HL-60/S4 treated with retinoic acid at 250 ng/mL for 4 days and 3 days (cell line): Measurements from ENCODE around the gene TET2.

Experiments
- in situ Hi-C: fragments of 300-500 bp; cut with MboI; formaldehyde crosslinking; loops from 2 replicates; pipeline ENCODE4 v1.7.0; 2022; ENCODE audit warnings: low sequenced_read_pairs

The TET2 gene

DNA sequence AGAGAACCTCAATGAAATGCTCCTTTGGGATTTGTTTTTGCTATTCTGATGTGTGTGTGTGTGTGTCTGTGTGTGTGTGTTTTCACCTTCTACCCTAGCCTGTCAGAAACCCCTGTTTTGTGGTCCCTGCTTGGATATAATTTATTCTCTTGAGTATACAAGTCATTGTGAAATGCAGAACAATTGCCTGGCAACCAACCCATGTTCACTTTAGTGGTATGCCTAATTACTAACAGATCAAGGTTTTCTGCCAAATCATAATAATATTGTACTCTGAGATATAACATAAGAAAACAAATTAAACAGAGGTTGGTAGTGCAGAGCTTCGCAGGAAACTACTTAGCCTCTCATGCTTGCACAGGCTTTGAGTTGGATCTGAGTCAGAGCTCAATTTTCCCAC is 7.0 kb upstream of the TET2 start:
- in situ Hi-C loops, result loop anchor here (25.0 kb wide), 1 partner anchor 323 kb away; the partner anchor contains the start of gene PPA2

DNA sequence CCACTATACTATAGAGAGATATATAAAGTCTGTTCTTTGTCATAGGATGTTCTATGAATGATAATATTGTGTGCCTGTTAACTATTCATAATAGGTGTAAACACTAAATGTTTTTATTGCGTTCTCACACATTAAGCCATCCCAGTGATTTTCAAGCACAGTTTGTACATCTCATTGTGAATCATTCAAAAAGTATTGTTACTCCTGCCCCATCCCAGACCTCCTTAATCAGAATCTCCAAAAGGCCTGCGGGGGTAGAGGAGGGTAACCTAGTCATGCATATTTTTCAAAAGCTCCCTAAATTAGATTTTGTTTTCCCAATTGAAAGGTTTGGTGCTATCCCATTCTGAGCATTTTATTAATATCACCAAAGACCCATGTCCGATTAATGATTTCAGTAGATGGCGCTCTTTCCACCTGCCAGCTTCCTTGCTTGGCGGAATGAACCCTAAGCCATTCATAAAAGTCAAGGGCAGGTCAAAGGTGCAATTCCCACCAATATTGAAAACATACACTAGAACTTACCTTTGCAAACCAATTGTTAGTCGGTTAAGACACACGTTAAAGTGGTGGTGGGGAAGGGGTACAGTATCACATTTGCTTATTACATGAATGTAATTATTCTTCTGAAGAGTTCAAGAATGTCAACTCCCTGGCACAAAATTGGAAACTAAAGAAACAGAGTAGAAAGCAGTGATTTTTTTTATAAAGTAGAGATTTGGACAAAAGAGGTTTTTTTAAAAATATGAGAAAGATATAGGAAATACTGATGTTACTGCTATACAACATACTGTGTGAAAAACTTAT is 5.8 kb upstream of the TET2 start:
- in situ Hi-C loops, result loop anchor here (25.0 kb wide), 1 partner anchor 321 kb away; the partner anchor contains the start of gene PPA2

- in situ Hi-C loops, result loop anchor here (25.0 kb wide), 1 partner anchor 317 kb away; the partner anchor contains the start of gene PPA2
Measured at GRCh38 chr4:105145156-105145902, 1.3 kb upstream of the TET2 start.

GRCh38 chr4:105145903-105146275 is 787 bp upstream of the TET2 start:
- in situ Hi-C loops, result loop anchor here (25.0 kb wide), 1 partner anchor 316 kb away; the partner anchor contains the start of gene PPA2

GRCh38 chr4:105147016-105147552 is 408 bp downstream of the TET2 start:
- in situ Hi-C loops, result loop anchor here (25.0 kb wide), 1 partner anchor 315 kb away; the partner anchor contains the start of gene PPA2

DNA sequence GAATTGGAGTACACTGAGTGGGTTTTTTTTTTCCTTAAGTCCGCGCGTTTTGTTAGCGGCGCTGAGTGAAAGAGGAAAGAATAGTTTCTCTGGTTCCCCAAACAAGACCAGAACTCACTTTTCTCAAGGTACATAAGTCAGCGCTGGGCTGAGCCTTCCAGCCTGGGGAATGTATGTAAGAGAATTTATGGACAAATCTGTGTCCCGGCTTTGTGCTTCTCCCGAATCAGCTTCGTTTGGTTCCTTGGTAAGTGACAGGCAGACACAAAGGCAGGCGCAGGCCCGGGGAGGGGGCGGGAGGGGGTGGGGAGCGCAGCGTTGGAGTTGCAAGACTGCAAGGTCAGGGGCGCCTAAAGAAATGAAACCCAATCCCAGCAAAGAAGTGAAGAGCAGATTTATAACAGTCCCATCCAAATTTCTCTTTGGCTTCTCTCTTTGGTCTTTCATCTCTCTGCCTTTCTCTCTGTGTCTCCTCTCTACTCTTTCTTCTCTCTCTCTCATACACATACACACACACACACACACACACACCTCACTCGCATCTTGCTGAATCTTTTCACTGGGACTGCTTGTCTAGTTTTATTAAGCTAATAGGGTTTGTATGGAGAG is 981 bp downstream of the TET2 start:
- in situ Hi-C loops, result loop anchor here (25.0 kb wide), 1 partner anchor 315 kb away; the partner anchor contains the start of gene PPA2

- in situ Hi-C loops, result loop anchor here (25.0 kb wide), 1 partner anchor 314 kb away; the partner anchor contains the start of gene PPA2
Measured at GRCh38 chr4:105148356-105148755, 1.7 kb downstream of the TET2 start.

- in situ Hi-C loops, result loop anchor here (25.0 kb wide), 1 partner anchor 314 kb away; the partner anchor contains the start of gene PPA2
Measured at GRCh38 chr4:105148776-105149175, 2.1 kb downstream of the TET2 start.

- in situ Hi-C loops, result loop anchor here (25.0 kb wide), 1 partner anchor 313 kb away; the partner anchor contains the start of gene PPA2
Measured at GRCh38 chr4:105149771-105150170, 3.1 kb downstream of the TET2 start.

- in situ Hi-C loops, result no loop called here
Measured at GRCh38 chr4:105150503-105150902, 3.8 kb downstream of the TET2 start.

- in situ Hi-C loops, result no loop called here
Measured at GRCh38 chr4:105153749-105154148, 7.1 kb downstream of the TET2 start.

DNA sequence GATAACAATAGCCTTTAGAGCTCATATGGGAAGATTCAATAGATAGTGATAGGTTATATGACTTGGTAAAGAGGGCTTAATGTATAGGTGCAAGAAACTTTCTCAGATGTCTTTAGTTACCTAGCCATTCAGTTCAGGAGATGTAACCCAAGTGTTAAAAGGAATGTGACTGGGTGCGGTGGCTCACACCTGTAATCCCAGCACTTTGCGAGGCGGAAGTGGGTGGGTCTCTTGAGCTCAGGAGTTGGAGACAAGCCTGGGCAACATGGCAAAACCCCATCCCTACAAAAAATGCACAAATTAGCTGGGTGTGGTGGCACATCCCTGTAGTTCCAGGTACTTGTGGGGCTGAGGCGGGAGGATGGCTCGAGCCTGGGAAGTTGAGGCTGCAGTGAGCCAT is 7.9 kb downstream of the TET2 start:
- in situ Hi-C loops, result no loop called here

GRCh38 chr4:105155426-105155825 is 8.8 kb downstream of the TET2 start:
- in situ Hi-C loops, result no loop called here

DNA sequence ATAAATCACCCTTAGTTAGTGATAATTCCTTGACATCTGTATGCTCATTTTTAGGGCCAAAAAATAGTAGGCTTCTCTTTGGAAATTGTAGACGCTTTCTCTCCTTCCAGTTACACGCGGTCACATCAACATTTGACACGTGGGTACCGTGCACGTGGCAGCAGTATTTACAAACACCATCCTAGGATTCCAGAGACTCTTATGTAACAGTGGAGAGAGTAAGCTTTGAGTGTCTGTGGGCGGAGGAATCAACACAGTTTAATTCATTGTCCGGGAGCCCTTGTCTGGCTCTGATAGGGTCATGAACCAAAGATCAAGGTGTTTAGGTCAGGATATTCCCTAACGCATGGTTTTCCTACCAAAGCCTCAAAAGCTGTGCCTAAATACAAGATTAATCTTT is 12.2 kb downstream of the TET2 start:
- in situ Hi-C loops, result no loop called here

GRCh38 chr4:105162123-105162796 is 15.6 kb downstream of the TET2 start:
- in situ Hi-C loops, result no loop called here

DNA sequence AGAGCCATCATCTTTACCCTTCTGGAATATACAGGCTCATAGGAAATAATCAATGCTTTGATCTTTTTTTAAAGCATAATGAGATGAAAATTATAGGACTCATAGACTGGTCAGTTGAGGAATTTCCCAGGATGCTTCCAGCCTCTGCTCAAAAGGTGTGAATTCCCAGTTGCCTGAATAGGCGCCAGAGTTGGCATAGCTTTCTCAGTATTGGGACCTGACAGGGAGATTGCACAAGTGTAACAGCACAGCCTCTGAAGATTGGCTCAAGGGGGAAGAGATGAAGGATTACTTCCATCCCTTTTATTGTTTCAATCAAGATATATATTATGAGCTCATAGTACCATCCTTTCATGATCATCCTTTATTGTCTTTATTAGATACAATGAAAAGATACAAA is 17.9 kb downstream of the TET2 start:
- in situ Hi-C loops, result no loop called here

GRCh38 chr4:105166066-105166465 is 19.4 kb downstream of the TET2 start:
- in situ Hi-C loops, result no loop called here

GRCh38 chr4:105170711-105171110 is 24.0 kb downstream of the TET2 start:
- in situ Hi-C loops, result no loop called here

GRCh38 chr4:105171912-105172311 is 25.2 kb downstream of the TET2 start:
- in situ Hi-C loops, result no loop called here

DNA sequence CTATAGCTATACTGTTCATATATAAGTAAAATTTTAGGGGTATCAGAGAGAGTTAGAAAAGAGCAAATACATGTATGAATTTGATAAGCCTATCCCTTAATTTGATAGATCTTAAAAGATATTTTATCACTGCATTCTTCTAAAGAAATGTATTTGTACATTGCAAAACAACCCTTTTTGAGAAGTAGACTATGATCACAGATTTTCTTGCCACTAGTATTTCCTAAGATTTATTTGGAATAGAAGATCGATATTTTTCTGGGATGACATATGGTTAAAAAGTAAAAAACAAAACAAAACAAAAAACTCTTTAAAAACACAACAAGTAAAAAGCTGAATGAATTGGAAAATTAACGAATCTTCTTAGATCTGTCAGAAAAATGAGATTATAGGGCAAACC is 27.4 kb downstream of the TET2 start:
- in situ Hi-C loops, result no loop called here
